OCI-LY3 (cell line): ENCODE results near the gene DYNC2LI1.

Source experiments
- H2AFZ ChIP-seq: fragments of 200-600, 300-600 bp; shearing (Covaris generic); 2 replicates; pipeline ENCODE4 v1.6.0; 2014; ENCODE audit warnings: antibody characterized with exemption, low read depth, low read length
- H3K27ac ChIP-seq: fragments of 200-600, 300-600 bp; sonication (generic); 2 replicates; pipeline ENCODE4 v1.5.1; 2014; ENCODE audit warnings: mild to moderate bottlenecking, low read length, moderate library complexity, mixed read lengths
- H3K27me3 ChIP-seq: fragments of 200-600, 300-600 bp; sonication (generic); 2 replicates; pipeline ENCODE4 v1.6.1; 2014; ENCODE audit warnings: low read depth, low read length, mixed read lengths
- H3K36me3 ChIP-seq: fragments of 200-600, 300-600 bp; sonication (generic); replicated peaks from 2 replicates; pipeline ENCODE3; 2014; ENCODE audit warnings: low read depth, low read length, mixed read lengths
- H3K4me1 ChIP-seq: fragments of 300-600, 200-600 bp; sonication (generic); 2 replicates; pipeline ENCODE4 v1.6.1; 2014; ENCODE audit warnings: low read length, mixed read lengths
- H3K4me2 ChIP-seq: fragments of 200-600, 300-600 bp; sonication (generic); 2 replicates; pipeline ENCODE4 v1.6.1; 2014; ENCODE audit warnings: low read length, mixed read lengths
- H3K4me3 ChIP-seq: fragments of 300-600, 200-600 bp; sonication (generic); 2 replicates; pipeline ENCODE4 v1.5.1; 2014; ENCODE audit warnings: antibody characterized with exemption, mild to moderate bottlenecking, low read length, moderate library complexity
- H3K79me2 ChIP-seq: fragments of 300-600, 200-600 bp; shearing (Covaris generic); 2 replicates; pipeline ENCODE4 v1.6.1; 2014; ENCODE audit warnings: mild to moderate bottlenecking, low read length, mixed read lengths
- H3K9ac ChIP-seq: fragments of 300-600, 200-600 bp; shearing (Covaris generic); 2 replicates; pipeline ENCODE4 v1.6.0; 2014; ENCODE audit warnings: mild to moderate bottlenecking, low read length, moderate library complexity
- H3K9me3 ChIP-seq: fragments of 200-600, 300-600 bp; shearing (Covaris generic); 2 replicates; pipeline ENCODE4 v1.6.1; 2014; ENCODE audit warnings: low read length, mixed read lengths; ENCODE audit not compliant: insufficient read depth
- H4K20me1 ChIP-seq: fragments of 200-600, 300-600 bp; sonication (generic); 2 replicates; pipeline ENCODE4 v1.6.1; 2016; ENCODE audit warnings: low read length, mixed read lengths; ENCODE audit not compliant: insufficient read depth
- CTCF ChIP-seq: fragments of 200-600, 300-600 bp; sonication (generic); IDR thresholded peaks from 2 replicates; pipeline ENCODE4 v1.5.1; 2014; ENCODE audit warnings: antibody characterized with exemption, low read length, low read depth
- EZH2phosphoT487 ChIP-seq: fragments of 200-600 bp; shearing (Covaris generic); IDR thresholded peaks from 2 replicates; pipeline ENCODE4 v1.6.1; 2018; ENCODE audit warnings: antibody characterized with exemption, mixed run types, low read depth

Gene DYNC2LI1

GRCh38 chr2:43819491-43820163 is 45.8 kb downstream of the DYNC2LI1 start:
- Histone ChIP-seq H2AFZ (no peak overlapping the region), H3K27ac (no peak overlapping the region), H3K9me3 (no peaks in the 10 kb centered on the region), H3K9ac (no peak overlapping the region), H3K79me2 (no peaks in the 10 kb centered on the region), H3K4me1 (peaks cover 8% of the 10 kb centered on the region), H3K27me3 (no peaks in the 10 kb centered on the region), H3K36me3 (no peaks in the 10 kb centered on the region), H3K4me2 (no peak overlapping the region), H4K20me1 (no peaks in the 10 kb centered on the region), H3K4me3 (no peak overlapping the region)
- TF ChIP-seq EZH2phosphoT487 (no peak), CTCF (no peak)

- no peak overlapping the region for H3K4me2 ChIP-seq
- H3K4me1 ChIP-seq, result peaks cover 8% of the 10 kb centered on the region
- H3K36me3 ChIP-seq, result no peaks in the 10 kb centered on the region
- no peaks in the 10 kb centered on the region for H3K9me3 ChIP-seq
- H2AFZ ChIP-seq, result no peak overlapping the region
- no peak overlapping the region for H3K9ac ChIP-seq
- no peaks in the 10 kb centered on the region for H4K20me1 ChIP-seq
- no peaks in the 10 kb centered on the region for H3K79me2 ChIP-seq
- H3K27ac ChIP-seq, result no peak overlapping the region
- H3K27me3 ChIP-seq, result no peaks in the 10 kb centered on the region
- H3K4me3 ChIP-seq, result no peak overlapping the region
- no peak for TF ChIP-seq EZH2phosphoT487
- TF ChIP-seq CTCF, result no peak
These were observed 49.0 kb downstream of the DYNC2LI1 start for GRCh38 chr2:43822839-43823238.

- no peak overlapping the region; the same call in 1 of the 2 replicates for H2AFZ ChIP-seq
These were observed 49.9 kb downstream of the DYNC2LI1 start for GRCh38 chr2:43823751-43824150.

GRCh38 chr2:43824512-43824911 is 50.7 kb downstream of the DYNC2LI1 start:
- peaks cover 2% of the 10 kb centered on the region; the same call in 1 of the 2 replicates for H3K27me3 ChIP-seq
- H3K9ac ChIP-seq, result no peak overlapping the region
- H3K79me2 ChIP-seq, result no peaks in the 10 kb centered on the region
- H2AFZ ChIP-seq, result no peak overlapping the region
- H3K4me2 ChIP-seq, result no peak overlapping the region
- H3K4me3 ChIP-seq, result no peak overlapping the region
- TF ChIP-seq CTCF (no peak), EZH2phosphoT487 (no peak)
- no peaks in the 10 kb centered on the region for H3K36me3 ChIP-seq
- H3K27ac ChIP-seq, result no peak overlapping the region
- no peaks in the 10 kb centered on the region for H3K9me3 ChIP-seq
- no peaks in the 10 kb centered on the region for H3K4me1 ChIP-seq
- no peaks in the 10 kb centered on the region for H4K20me1 ChIP-seq

More at GRCh38 chr2:43823751-43824150, 49.9 kb downstream of the DYNC2LI1 start:
- Histone ChIP-seq H3K4me1 (peaks cover 4% of the 10 kb centered on the region), H4K20me1 (no peaks in the 10 kb centered on the region), H3K4me2 (no peak overlapping the region), H3K9me3 (no peaks in the 10 kb centered on the region), H3K9ac (no peak overlapping the region), H3K36me3 (no peaks in the 10 kb centered on the region), H3K4me3 (no peak overlapping the region), H3K79me2 (no peaks in the 10 kb centered on the region), H3K27ac (no peak overlapping the region), H3K27me3 (no peaks in the 10 kb centered on the region)
- no peak for TF ChIP-seq CTCF
- no peak for TF ChIP-seq EZH2phosphoT487
